GM23248 (cell line): ENCODE measurements around the gene STAMBPL1.

Experiments
- EZH2 ChIP-seq: fragments of 200-600 bp; sonication (generic); IDR thresholded peaks from 2 replicates; pipeline ENCODE4 v1.6.1; 2018; ENCODE audit warnings: antibody characterized with exemption, mild to moderate bottlenecking; ENCODE audit not compliant: insufficient read depth, poor library complexity, severe bottlenecking
- EZH2phosphoT487 ChIP-seq: fragments of 200-600 bp; sonication (generic); IDR thresholded peaks from 2 replicates; pipeline ENCODE4 v1.6.1; 2018; ENCODE audit warnings: antibody characterized with exemption, moderate library complexity, mild to moderate bottlenecking, low read depth; ENCODE audit not compliant: insufficient read depth

- TF ChIP-seq EZH2 (no peak), EZH2phosphoT487 (no peak)
These were observed 48.3 kb upstream of the STAMBPL1 start for GRCh38 chr10:88831709-88832108.
